ENCODE results near the gene KRT80.

GRCh38 chr12:52203079-52203921 lies 11.5 kb upstream of the KRT80 start:
- TF ChIP-seq, protein P1, sequence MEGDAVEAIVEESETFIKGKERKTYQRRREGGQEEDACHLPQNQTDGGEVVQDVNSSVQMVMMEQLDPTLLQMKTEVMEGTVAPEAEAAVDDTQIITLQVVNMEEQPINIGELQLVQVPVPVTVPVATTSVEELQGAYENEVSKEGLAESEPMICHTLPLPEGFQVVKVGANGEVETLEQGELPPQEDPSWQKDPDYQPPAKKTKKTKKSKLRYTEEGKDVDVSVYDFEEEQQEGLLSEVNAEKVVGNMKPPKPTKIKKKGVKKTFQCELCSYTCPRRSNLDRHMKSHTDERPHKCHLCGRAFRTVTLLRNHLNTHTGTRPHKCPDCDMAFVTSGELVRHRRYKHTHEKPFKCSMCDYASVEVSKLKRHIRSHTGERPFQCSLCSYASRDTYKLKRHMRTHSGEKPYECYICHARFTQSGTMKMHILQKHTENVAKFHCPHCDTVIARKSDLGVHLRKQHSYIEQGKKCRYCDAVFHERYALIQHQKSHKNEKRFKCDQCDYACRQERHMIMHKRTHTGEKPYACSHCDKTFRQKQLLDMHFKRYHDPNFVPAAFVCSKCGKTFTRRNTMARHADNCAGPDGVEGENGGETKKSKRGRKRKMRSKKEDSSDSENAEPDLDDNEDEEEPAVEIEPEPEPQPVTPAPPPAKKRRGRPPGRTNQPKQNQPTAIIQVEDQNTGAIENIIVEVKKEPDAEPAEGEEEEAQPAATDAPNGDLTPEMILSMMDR (IDR thresholded peaks at IDR 0.05; ENCODE audit: insufficient read depth, low read length) = no peak
- peak; percentile 57 for TF ChIP-seq GABPA (IDR thresholded peaks at IDR 0.05; ENCODE audit: low read depth)
- TF ChIP-seq, protein P2, sequence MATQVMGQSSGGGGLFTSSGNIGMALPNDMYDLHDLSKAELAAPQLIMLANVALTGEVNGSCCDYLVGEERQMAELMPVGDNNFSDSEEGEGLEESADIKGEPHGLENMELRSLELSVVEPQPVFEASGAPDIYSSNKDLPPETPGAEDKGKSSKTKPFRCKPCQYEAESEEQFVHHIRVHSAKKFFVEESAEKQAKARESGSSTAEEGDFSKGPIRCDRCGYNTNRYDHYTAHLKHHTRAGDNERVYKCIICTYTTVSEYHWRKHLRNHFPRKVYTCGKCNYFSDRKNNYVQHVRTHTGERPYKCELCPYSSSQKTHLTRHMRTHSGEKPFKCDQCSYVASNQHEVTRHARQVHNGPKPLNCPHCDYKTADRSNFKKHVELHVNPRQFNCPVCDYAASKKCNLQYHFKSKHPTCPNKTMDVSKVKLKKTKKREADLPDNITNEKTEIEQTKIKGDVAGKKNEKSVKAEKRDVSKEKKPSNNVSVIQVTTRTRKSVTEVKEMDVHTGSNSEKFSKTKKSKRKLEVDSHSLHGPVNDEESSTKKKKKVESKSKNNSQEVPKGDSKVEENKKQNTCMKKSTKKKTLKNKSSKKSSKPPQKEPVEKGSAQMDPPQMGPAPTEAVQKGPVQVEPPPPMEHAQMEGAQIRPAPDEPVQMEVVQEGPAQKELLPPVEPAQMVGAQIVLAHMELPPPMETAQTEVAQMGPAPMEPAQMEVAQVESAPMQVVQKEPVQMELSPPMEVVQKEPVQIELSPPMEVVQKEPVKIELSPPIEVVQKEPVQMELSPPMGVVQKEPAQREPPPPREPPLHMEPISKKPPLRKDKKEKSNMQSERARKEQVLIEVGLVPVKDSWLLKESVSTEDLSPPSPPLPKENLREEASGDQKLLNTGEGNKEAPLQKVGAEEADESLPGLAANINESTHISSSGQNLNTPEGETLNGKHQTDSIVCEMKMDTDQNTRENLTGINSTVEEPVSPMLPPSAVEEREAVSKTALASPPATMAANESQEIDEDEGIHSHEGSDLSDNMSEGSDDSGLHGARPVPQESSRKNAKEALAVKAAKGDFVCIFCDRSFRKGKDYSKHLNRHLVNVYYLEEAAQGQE (IDR thresholded peaks at IDR 0.05; ENCODE audit: insufficient replicate concordance, low read depth) = no peak
- peak; percentile 92 for TF ChIP-seq POLR2AphosphoS5 (IDR thresholded peaks at IDR 0.05; ENCODE audit: low read depth)

All from HL-60 (cell line).